Hepatocyte (in vitro differentiated cells): Measurements from ENCODE around the gene COL2A1.
A peak's percentile ranks its signal among the peaks of the same experiment; 100 is the strongest.

Experiments used
- CTCF ChIP-seq: fragments of 200-600 bp; sonication (generic); IDR thresholded peaks from 2 replicates; pipeline ENCODE4 v1.5.1; 2016; ENCODE audit warnings: antibody characterized with exemption, mild to moderate bottlenecking; ENCODE audit not compliant: poor library complexity
- EZH2 ChIP-seq: fragments of 200-600 bp; sonication (generic); IDR thresholded peaks from 2 replicates; pipeline ENCODE4 v1.6.1; 2016; ENCODE audit warnings: antibody characterized with exemption, mild to moderate bottlenecking, borderline replicate concordance

- TF ChIP-seq EZH2 (no peak), CTCF (peak; percentile 80)
These were observed 54.6 kb downstream of the COL2A1 start for GRCh38 chr12:47949441-47950341.
